MG63 (cell line): ENCODE results near the gene ARAP2. TPM values are rescaled to one million over a fixed set of nuclear protein-coding genes. Genes with fewer than 3 reads are reported as not detected.

Experiments
- DNase-seq: peaks from one replicate; pipeline ENCODE4 v3.0.0-alpha.2; 2020
- H3K27me3 ChIP-seq: fragments of 250-450 bp; sonication (Bioruptor Pico); 2 replicates; pipeline ENCODE4 v1.5.1; 2020; ENCODE audit warnings: mild to moderate bottlenecking, moderate library complexity
- H3K36me3 ChIP-seq: fragments of 250-450 bp; sonication (Bioruptor Pico); 2 replicates; pipeline ENCODE4 v1.5.1; 2020; ENCODE audit warnings: mild to moderate bottlenecking, moderate library complexity
- H3K4me3 ChIP-seq: fragments of 250-450 bp; sonication (Bioruptor Pico); 2 replicates; pipeline ENCODE4 v1.5.1; 2020; ENCODE audit warnings: mild to moderate bottlenecking, moderate library complexity
- H3K9me3 ChIP-seq: fragments of 250-450 bp; sonication (Bioruptor Pico); 2 replicates; pipeline ENCODE4 v1.5.1; 2020; ENCODE audit warnings: mild to moderate bottlenecking, moderate library complexity
- total RNA-seq: library from RNA; depleted of rRNA; stranded (reverse); fragments of >200 nt; shearing (Covaris generic); gene quantifications from 2 replicates; pipeline ENCODE4 v1.2.3, GENCODE V29; 2014; ENCODE audit warnings: low replicate concordance

ARAP2 gene
- total RNA-seq, 1 experiment from 2014 or later: 1.3 TPM

DNA sequence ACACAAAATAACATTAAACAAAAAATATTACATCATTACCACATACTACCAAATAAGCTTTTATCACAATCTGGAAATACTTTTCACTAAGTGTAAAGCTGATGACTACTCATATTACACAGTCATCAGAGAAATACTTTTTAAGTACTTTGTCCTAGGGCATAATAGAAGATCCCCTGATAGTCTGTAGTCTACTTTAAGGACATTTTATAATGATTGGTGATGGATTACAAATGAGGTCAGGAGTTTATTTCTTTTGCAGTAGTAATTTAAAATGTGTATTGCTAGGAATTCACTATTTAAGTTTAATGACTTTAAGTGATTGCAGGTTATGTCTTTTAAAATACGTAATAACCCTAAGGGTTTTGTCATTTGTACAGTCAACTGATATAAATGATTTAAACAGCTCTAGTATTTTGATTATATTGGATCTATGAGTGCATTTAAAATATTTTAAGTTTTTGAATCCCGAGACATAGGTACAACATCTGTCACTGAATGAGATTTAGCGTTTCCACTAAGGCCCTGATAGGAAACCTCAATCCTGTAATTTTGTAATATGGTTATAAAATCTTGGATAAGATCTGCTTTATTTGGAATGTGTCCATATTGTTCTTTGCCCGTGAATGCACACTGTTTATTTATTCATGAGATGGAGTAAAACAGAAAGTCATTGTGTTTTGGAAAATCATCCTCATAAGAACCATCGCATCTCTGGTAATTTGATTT, 189.5 kb downstream of the ARAP2 start:
- Histone ChIP-seq H3K36me3 (no peaks in the 10 kb centered on the region), H3K9me3 (no peaks in the 10 kb centered on the region), H3K4me3 (no peak overlapping the region), H3K27me3 (no peaks in the 10 kb centered on the region)
- DNase-seq: no peak

DNA sequence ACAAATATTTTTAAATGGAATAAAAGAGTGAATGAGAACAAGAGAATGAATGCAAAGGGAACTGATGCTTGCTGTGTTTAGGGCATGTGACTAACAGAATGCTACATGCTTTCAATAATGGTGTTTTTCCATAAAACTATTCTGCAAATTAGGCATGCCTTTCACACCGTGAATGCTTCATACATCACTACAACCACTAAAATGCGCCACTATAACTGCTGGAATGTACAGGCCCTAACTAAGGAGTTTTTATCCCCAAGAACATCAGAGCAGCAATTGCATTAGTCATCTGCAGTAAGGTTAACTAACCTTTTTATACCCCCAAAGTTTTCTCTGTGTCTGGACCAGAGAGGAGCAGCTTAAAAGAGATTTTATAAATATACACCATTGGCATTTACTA, 190.4 kb downstream of the ARAP2 start:
- DNase-seq: no peak
- Histone ChIP-seq H3K9me3 (no peaks in the 10 kb centered on the region), H3K4me3 (no peak overlapping the region), H3K27me3 (no peaks in the 10 kb centered on the region), H3K36me3 (no peaks in the 10 kb centered on the region)

GRCh38 chr4:36051634-36052033, 192.7 kb downstream of the ARAP2 start:
- H3K27me3 ChIP-seq: no peaks in the 10 kb centered on the region
- no peak overlapping the region for H3K4me3 ChIP-seq
- no peak for DNase-seq
- no peaks in the 10 kb centered on the region for H3K36me3 ChIP-seq
- H3K9me3 ChIP-seq: no peaks in the 10 kb centered on the region

GRCh38 chr4:36046026-36046425, 198.3 kb downstream of the ARAP2 start:
- Histone ChIP-seq H3K27me3 (no peaks in the 10 kb centered on the region), H3K9me3 (no peaks in the 10 kb centered on the region), H3K4me3 (no peak overlapping the region), H3K36me3 (no peaks in the 10 kb centered on the region)
- DNase-seq: no peak

DNA sequence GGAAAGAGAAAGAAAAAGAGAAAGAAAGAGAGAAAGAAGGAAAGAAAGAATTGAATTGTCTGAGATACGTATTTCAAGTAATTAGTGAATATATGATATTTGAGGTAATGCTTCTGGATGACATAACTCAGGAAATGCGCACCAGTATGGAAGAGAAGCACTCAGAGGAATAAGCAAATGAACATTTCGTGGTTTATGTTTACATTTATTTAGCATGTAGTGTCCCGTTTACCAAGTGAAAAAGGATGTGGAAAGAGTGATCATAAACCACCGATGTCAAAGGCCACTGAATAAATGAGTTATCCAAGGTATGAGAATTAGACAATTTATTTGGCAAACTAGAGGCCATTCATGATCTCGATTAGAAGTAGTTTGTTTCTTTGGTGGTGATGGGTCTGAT, 200.4 kb downstream of the ARAP2 start:
- DNase-seq: no peak
- Histone ChIP-seq H3K27me3 (no peaks in the 10 kb centered on the region), H3K9me3 (no peaks in the 10 kb centered on the region), H3K36me3 (no peaks in the 10 kb centered on the region), H3K4me3 (no peak overlapping the region)

- no peak for DNase-seq
- Histone ChIP-seq H3K4me3 (no peak overlapping the region), H3K9me3 (no peaks in the 10 kb centered on the region), H3K36me3 (no peaks in the 10 kb centered on the region), H3K27me3 (no peaks in the 10 kb centered on the region)
These were observed 201.1 kb downstream of the ARAP2 start for GRCh38 chr4:36043241-36043640.

DNA sequence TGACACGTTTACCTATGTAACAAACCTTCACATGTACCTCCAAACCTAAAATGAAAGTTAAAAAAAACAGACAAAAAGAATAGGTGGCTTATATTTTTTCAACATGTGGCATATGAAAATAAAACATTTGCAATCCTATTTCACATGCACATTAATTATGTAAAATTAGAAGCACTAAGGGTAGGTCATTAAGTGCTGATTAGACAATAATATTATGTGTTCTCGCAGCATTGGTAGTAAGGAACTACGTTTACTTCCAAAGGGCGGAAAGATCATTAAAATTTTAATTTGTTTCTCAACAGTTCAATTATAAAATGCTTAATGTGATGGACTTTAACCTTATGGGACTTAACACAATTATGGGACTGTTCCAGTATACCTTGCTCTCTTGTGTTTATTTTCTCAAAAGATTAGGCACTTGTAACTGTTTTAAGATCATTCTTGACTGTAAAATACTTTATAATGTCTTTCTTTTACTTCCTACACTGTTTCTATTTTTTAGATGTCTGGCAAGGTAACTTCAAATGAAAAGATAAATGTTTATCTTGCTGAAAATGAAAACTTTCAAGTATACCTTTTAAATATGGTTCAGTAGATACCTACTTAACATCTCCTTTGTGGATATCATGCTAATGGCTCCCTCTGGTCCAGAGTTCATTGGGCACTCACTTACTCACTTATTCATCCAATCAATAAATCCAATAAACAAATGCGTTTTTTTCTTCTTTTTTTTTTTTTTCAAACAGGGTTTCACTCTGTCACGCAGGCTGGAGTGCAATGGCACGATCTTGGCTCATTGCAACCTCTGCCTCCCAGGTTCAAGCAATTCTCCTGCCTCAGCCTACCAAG, 202.0 kb downstream of the ARAP2 start:
- Histone ChIP-seq H3K4me3 (no peak overlapping the region), H3K9me3 (no peaks in the 10 kb centered on the region), H3K36me3 (no peaks in the 10 kb centered on the region), H3K27me3 (no peaks in the 10 kb centered on the region)
- no peak for DNase-seq

DNA sequence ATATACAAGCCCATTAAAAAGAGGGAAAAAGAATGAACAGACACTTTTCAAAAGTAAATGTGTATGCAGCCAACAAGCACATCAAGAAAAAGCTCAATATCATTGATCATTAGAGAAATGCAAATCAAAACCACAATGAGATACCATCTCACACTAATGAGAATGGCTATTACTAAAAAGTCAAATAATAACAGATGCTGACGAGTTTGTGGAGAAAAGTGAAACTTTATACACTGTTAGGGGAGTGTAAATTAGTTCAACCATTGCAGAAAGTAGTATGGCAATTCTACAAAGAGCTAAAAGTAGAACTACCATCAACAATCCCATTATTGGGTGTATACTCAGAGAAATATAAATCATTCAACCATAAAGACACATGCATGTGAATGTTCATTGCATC, 203.0 kb downstream of the ARAP2 start:
- Histone ChIP-seq H3K27me3 (no peaks in the 10 kb centered on the region), H3K9me3 (no peaks in the 10 kb centered on the region), H3K4me3 (no peak overlapping the region), H3K36me3 (no peaks in the 10 kb centered on the region)
- DNase-seq: no peak

DNA sequence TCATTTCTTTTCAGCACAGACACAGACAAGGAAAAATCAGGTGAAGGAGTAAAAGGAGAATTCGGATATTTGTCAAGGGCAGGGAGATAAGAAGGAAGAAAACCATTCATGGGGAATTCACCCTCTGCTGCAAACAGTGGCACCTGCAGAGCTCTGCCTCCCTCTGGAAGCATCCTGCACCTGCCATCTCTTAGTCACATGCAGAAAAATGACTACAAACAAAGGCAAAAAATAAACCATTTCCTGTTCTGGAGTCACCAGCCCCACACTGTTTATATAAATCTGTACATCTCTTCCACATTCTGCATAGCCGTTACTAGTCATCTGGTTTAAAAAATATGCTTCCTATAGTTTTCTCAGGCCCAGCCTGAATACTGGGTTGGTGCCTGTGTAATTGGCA, 205.3 kb downstream of the ARAP2 start:
- no peak overlapping the region for H3K4me3 ChIP-seq
- no peaks in the 10 kb centered on the region for H3K27me3 ChIP-seq
- H3K9me3 ChIP-seq: no peaks in the 10 kb centered on the region
- no peak for DNase-seq
- no peaks in the 10 kb centered on the region for H3K36me3 ChIP-seq

DNA sequence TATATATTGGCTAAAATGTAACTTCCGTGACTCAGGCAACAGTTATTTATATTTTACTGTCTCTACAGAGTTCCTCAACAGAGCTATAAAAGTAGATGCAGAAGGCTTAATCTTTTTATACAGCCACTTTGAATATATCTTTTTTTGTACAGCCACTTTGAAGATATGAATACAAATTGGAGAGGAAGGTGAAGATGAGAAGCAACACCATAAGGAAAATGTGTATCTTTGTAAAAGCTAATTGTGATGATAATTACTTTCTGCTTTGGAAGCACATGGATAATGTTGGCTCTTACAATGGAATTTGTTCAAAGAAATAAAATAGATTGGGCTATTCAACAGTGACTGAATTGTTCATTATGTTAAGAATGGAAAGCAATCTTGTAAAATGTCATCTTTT, 205.8 kb downstream of the ARAP2 start:
- H3K27me3 ChIP-seq: no peaks in the 10 kb centered on the region
- no peak overlapping the region for H3K4me3 ChIP-seq
- H3K36me3 ChIP-seq: no peaks in the 10 kb centered on the region
- H3K9me3 ChIP-seq: no peaks in the 10 kb centered on the region
- DNase-seq: no peak

DNA sequence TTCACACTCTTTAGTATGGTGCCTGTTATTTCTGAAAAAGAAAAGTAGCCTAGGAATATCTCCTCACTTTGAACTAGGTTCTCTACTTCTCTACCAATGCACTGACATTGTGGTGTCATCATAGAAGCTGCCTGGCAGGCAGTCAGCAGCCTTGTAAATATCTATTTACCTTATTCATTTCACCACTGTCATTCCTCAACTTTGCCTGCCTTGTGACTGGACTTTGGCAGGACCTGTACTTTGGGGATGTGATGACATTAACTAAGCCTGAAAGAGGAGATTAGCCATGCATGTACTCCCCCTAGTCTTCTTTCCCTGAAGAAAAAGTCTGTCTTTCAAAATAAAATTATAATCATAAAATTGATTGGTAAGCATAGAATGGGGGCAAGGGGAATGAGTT, 207.2 kb downstream of the ARAP2 start:
- DNase-seq: no peak
- no peaks in the 10 kb centered on the region for H3K36me3 ChIP-seq
- H3K9me3 ChIP-seq: no peaks in the 10 kb centered on the region
- H3K27me3 ChIP-seq: no peaks in the 10 kb centered on the region
- no peak overlapping the region for H3K4me3 ChIP-seq

- no peak for DNase-seq
- Histone ChIP-seq H3K4me3 (no peak overlapping the region), H3K9me3 (no peaks in the 10 kb centered on the region), H3K36me3 (no peaks in the 10 kb centered on the region), H3K27me3 (no peaks in the 10 kb centered on the region)
These were observed 214.4 kb downstream of the ARAP2 start for GRCh38 chr4:36029951-36030350.

DNA sequence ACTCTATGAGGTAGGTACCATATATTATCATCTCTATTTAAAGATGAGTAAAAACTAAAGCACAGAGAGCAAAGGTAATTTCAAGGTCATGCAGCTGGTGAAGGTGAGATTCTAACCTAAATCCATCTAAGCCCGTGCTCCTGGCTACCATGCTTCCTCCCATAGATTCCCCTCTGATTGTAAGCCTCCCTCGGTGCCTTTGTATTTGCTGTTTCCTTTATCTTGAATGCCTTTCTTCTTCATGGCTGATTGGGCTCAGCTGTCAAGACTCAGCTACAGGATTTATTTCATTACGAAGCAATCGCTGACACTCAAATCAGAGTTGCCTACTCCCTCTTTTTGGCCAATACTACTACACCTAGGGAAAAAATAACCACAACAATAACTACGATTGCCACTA, 217.1 kb downstream of the ARAP2 start:
- H3K4me3 ChIP-seq: no peak overlapping the region
- H3K36me3 ChIP-seq: no peaks in the 10 kb centered on the region
- no peaks in the 10 kb centered on the region for H3K9me3 ChIP-seq
- no peaks in the 10 kb centered on the region for H3K27me3 ChIP-seq
- no peak for DNase-seq

DNA sequence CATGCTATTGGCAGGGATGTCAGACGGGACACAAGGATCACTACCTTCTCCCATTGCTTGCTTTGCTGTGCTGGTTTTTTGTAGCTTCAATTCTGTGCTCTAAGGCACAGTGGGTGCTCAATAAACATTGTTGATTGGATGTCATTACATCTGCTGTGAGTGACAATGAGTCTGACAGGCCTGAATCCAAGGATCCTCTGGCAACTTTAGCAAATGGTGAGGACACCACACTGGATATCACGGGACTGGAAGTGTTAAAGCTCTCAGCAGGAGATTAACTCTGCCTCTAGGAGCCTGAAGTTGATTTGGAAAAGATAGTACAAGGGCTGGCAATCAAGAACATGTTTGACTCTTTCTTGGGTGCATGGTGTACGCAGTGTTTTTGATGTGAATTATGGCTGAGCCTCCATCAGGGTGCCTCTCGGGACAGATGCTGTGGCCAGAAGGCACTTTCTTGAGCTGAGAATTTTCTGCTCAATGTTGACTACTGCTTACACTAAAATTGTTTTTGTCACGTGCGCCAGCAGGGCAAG, 217.9 kb downstream of the ARAP2 start:
- no peak overlapping the region for H3K4me3 ChIP-seq
- H3K27me3 ChIP-seq: no peaks in the 10 kb centered on the region
- no peaks in the 10 kb centered on the region for H3K9me3 ChIP-seq
- no peak for DNase-seq
- H3K36me3 ChIP-seq: no peaks in the 10 kb centered on the region

DNA sequence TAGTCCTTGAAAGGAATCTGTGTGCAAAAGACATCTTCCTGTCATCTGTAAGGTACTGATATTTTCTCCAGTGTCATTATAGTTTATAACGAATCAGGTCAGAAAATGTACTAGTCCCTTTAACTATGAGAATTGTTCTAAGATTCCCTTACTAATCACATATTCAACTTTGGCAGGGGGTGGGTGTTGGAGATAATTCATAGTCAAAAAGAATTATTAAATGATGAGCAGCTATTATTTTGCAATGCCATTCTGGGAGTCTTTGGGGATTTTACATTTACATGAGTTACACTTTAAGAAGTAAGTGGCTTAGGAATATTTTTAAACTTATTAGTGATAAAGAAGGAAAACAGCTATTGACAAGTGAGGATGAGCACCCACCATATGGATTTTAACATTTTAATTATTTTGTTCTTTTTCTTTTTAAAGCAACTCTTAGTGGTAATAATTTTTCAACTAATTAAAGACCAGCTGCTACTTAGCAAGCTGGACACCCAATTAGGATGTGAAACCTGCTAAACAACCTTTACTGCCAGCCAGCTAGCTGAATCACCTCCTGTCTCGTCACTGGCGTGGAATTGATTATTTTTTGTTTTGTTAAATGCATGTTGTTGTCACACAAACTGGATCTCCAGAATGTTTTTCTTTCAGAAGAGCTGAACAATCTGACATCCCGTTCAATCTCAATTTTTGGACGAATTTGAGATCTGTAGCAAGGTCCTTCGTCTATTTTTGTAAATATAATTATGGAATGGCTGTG, 219.2 kb downstream of the ARAP2 start:
- Histone ChIP-seq H3K27me3 (no peaks in the 10 kb centered on the region), H3K36me3 (no peaks in the 10 kb centered on the region), H3K9me3 (no peaks in the 10 kb centered on the region), H3K4me3 (no peak overlapping the region)
- no peak for DNase-seq

GRCh38 chr4:36020351-36020750, 224.0 kb downstream of the ARAP2 start:
- Histone ChIP-seq H3K4me3 (no peak overlapping the region), H3K9me3 (no peaks in the 10 kb centered on the region), H3K36me3 (no peaks in the 10 kb centered on the region), H3K27me3 (no peaks in the 10 kb centered on the region)
- no peak for DNase-seq
